ENCODE measurements around the gene DGKH.

DGKH gene

GRCh38 chr13:42022336-42022735, 26.1 kb upstream of the DGKH start:
- Histone ChIP-seq H3K4me3 (ENCODE audit: severe bottlenecking) (no peak overlapping the region), H3K9me3 (ENCODE audit: severe bottlenecking) (no peaks in the 10 kb centered on the region), H3K27me3 (ENCODE audit: insufficient read depth, poor library complexity, severe bottlenecking) (no peaks in the 10 kb centered on the region), H3K4me1 (ENCODE audit: insufficient read depth, poor library complexity, severe bottlenecking) (peaks cover 17% of the 10 kb centered on the region), H3K27ac (ENCODE audit: poor library complexity, severe bottlenecking) (no peak overlapping the region), H3K36me3 (ENCODE audit: low read depth) (no peaks in the 10 kb centered on the region)
- no peak for ATAC-seq (ENCODE audit: low read depth)
- DNase-seq (ENCODE audit: low spot score) = no peak
- no peak for TF ChIP-seq CTCF (IDR thresholded peaks at IDR 0.05; ENCODE audit: poor library complexity, severe bottlenecking)

GRCh38 chr13:42022796-42023493, 25.5 kb upstream of the DGKH start:
- Histone ChIP-seq H3K4me1 (ENCODE audit: insufficient read depth, poor library complexity, severe bottlenecking) (peaks cover 24% of the 10 kb centered on the region), H3K27me3 (ENCODE audit: insufficient read depth, poor library complexity, severe bottlenecking) (no peaks in the 10 kb centered on the region), H3K27ac (ENCODE audit: poor library complexity, severe bottlenecking) (no peak overlapping the region), H3K36me3 (ENCODE audit: low read depth) (no peaks in the 10 kb centered on the region), H3K9me3 (ENCODE audit: severe bottlenecking) (no peaks in the 10 kb centered on the region), H3K4me3 (ENCODE audit: severe bottlenecking) (no peak overlapping the region)
- TF ChIP-seq CTCF (IDR thresholded peaks at IDR 0.05; ENCODE audit: poor library complexity, severe bottlenecking) = no peak
- ATAC-seq (ENCODE audit: low read depth) (no peak), DNase-seq (ENCODE audit: low spot score) (no peak)

GRCh38 chr13:42027286-42027685, 21.2 kb upstream of the DGKH start:
- H3K27ac ChIP-seq (ENCODE audit: poor library complexity, severe bottlenecking) = peak overlapping the region; percentile 95
- peaks cover 29% of the 10 kb centered on the region for H3K4me1 ChIP-seq (ENCODE audit: insufficient read depth, poor library complexity, severe bottlenecking)
- H3K27me3 ChIP-seq (ENCODE audit: insufficient read depth, poor library complexity, severe bottlenecking) = no peaks in the 10 kb centered on the region
- no peaks in the 10 kb centered on the region for H3K9me3 ChIP-seq (ENCODE audit: severe bottlenecking)
- no peak overlapping the region for H3K4me3 ChIP-seq (ENCODE audit: severe bottlenecking)
- no peak for ATAC-seq (ENCODE audit: low read depth)
- no peak for DNase-seq (ENCODE audit: low spot score)
- no peak for TF ChIP-seq CTCF (IDR thresholded peaks at IDR 0.05; ENCODE audit: poor library complexity, severe bottlenecking)
- H3K36me3 ChIP-seq (ENCODE audit: low read depth) = no peaks in the 10 kb centered on the region

GRCh38 chr13:42028113-42028799, 20.2 kb upstream of the DGKH start:
- H3K4me1 ChIP-seq (ENCODE audit: insufficient read depth, poor library complexity, severe bottlenecking) = peaks cover 29% of the 10 kb centered on the region
- no peaks in the 10 kb centered on the region for H3K9me3 ChIP-seq (ENCODE audit: severe bottlenecking)
- ATAC-seq (ENCODE audit: low read depth) = no peak
- H3K27me3 ChIP-seq (ENCODE audit: insufficient read depth, poor library complexity, severe bottlenecking) = no peaks in the 10 kb centered on the region
- no peaks in the 10 kb centered on the region for H3K36me3 ChIP-seq (ENCODE audit: low read depth)
- peak overlapping the region; percentile 95 for H3K27ac ChIP-seq (ENCODE audit: poor library complexity, severe bottlenecking)
- TF ChIP-seq CTCF (IDR thresholded peaks at IDR 0.05; ENCODE audit: poor library complexity, severe bottlenecking) = no peak
- H3K4me3 ChIP-seq (ENCODE audit: severe bottlenecking) = no peak overlapping the region
- no peak for DNase-seq (ENCODE audit: low spot score)

All from RWPE2 (cell line).